GM20000 (cell line): ENCODE results near the gene PLSCR4.
A peak's percentile ranks its signal among the peaks of the same experiment; 100 is the strongest.
"Not testable (repeated sequence)": the region's sequence is repeated elsewhere in the genome, so short reads cannot be mapped to it uniquely, and the experiment has no call there.

Source experiments
- DNase-seq: peaks from one replicate; pipeline ENCODE4 v3.0.0; 2012; ENCODE audit warnings: low spot score
- CTCF ChIP-seq: IDR thresholded peaks from 2 replicates; pipeline ENCODE4 v1.5.1; 2012; ENCODE audit warnings: mild to moderate bottlenecking, control low read depth; ENCODE audit errors: extremely low read depth, missing control alignments

PLSCR4 gene

GRCh38 chr3:146250449-146251382 lies at the start of gene PLSCR4:
PLSCR4 (minus strand) TSS chr3:146251105; CDS start chr3:146222071, 29,034 bp downstream.
- no peak for TF ChIP-seq CTCF
- peak; percentile 45 for DNase-seq

GRCh38 chr3:146293401-146293800 lies 42.5 kb upstream of the PLSCR4 start:
- not testable (repeated sequence) for DNase-seq

GRCh38 chr3:146283781-146284445 lies 33.0 kb upstream of the PLSCR4 start:
- no peak for TF ChIP-seq CTCF
- no peak for DNase-seq

GRCh38 chr3:146280864-146281263 lies 30.0 kb upstream of the PLSCR4 start:
- no peak for DNase-seq
- no peak for TF ChIP-seq CTCF

- no peak for TF ChIP-seq CTCF
- DNase-seq = no peak
These were observed 29.0 kb upstream of the PLSCR4 start for GRCh38 chr3:146279951-146280350.

- TF ChIP-seq CTCF = no peak
- DNase-seq = no peak
These were observed 28.1 kb upstream of the PLSCR4 start for GRCh38 chr3:146279013-146279412.

- no peak for TF ChIP-seq CTCF
These were observed 27.2 kb upstream of the PLSCR4 start for GRCh38 chr3:146277953-146278631.

More at GRCh38 chr3:146277953-146278631, 27.2 kb upstream of the PLSCR4 start:
- no peak for DNase-seq
